Tibial nerve (tissue), 4 donors: ENCODE results near the gene ZSWIM6. TPM values are rescaled to one million over a fixed set of nuclear protein-coding genes. Genes with fewer than 3 reads are reported as not detected.

Source experiments
- DNase-seq, 2 donors: peaks; one replicate each; pipeline ENCODE4 v3.0.0-alpha.2; 2019; ENCODE audit warnings: low spot score in 2 of 2
- H3K27ac ChIP-seq, 4 donors: fragments of 200-600 bp; sonication (generic) in 3 of 4; one replicate each; pipeline ENCODE4 v1.5.1; 2017 to 2019; ENCODE audit warnings: mild to moderate bottlenecking in 1 of 4
- H3K27me3 ChIP-seq, 2 donors: fragments of 200-600 bp; sonication (generic) in 1 of 2; one replicate each; pipeline versions ENCODE4 v1.5.1 to v1.6.0; 2017 to 2019
- H3K36me3 ChIP-seq, 3 donors: fragments of 200-600 bp; sonication (generic); one replicate each; pipeline ENCODE4 v1.5.1; 2018 to 2019
- H3K4me1 ChIP-seq, 4 donors: fragments of 200-600 bp; sonication (generic) in 3 of 4; one replicate each; pipeline ENCODE4 v1.5.1; 2017 to 2019
- H3K4me3 ChIP-seq, 4 donors: fragments of 200-600 bp; sonication (generic) in 3 of 4; one replicate each; pipeline ENCODE4 v1.5.1; 2017 to 2019; ENCODE audit warnings: mild to moderate bottlenecking in 1 of 4, moderate library complexity in 1 of 4
- H3K9me3 ChIP-seq, 4 donors: fragments of 200-600 bp; sonication (generic) in 3 of 4; one replicate each; pipeline ENCODE4 v1.5.1; 2017 to 2019
- EP300 ChIP-seq, 2 donors: sonication (generic); formaldehyde crosslinking; IDR thresholded peaks; one replicate each; pipeline ENCODE4 v1.6.1; 2017; ENCODE audit warnings: antibody characterized with exemption in 2 of 2, mild to moderate bottlenecking in 1 of 2
- POLR2A ChIP-seq, 2 donors: fragments of 450-650 bp; IDR thresholded peaks; one replicate each; pipeline ENCODE4 v1.6.1; 2017; ENCODE audit warnings: antibody characterized with exemption in 2 of 2, mild to moderate bottlenecking in 2 of 2, moderate library complexity in 2 of 2
- WGBS, 2 donors: methylation state at CpG; one replicate each; pipeline ENCODE4 v1.1.5; 2018; 5-methylcytosine and 5-hydroxymethylcytosine counted together
- total RNA-seq, 4 donors: library from RNA; depleted of rRNA; stranded (reverse); fragments of >200 nt; gene quantifications; one replicate each; pipeline ENCODE4 v1.1.0, GENCODE V29; 2016
- TF ChIP-seq, protein P1 (sequence below), 5 experiments: fragments of 200-600 bp in 3 of 5; fragments of 450-650 bp in 2 of 5; sonication (generic) in 3 of 5; IDR thresholded peaks; one replicate each; pipeline ENCODE4 v1.5.1; 2016 to 2019; ENCODE audit warnings: antibody characterized with exemption in 5 of 5, mild to moderate bottlenecking in 3 of 5, moderate library complexity in 2 of 5

The ZSWIM6 gene
- total RNA-seq, 4 donors from 2014 or later: 10.6 to 15.5 (median 13.7) TPM

DNA sequence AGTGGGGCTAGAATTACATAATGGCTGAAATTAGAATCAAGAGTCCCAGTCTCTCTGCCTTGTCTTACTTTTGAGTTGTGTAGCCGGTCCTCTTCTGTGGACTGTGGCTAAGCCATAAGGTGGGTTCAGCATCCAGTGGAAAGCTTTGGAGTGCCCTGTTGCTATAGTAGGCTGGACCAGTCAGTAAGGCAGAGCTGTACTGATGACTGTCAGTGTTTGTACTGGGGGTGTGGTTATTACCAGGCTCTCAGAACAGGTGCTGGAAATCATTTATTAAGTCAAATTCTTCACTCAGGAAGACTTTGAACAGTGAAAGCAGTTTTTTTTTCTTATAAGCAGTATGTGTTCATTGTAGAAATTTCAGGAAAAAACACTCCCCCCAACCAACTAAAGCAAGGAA, 129.4 kb downstream of the ZSWIM6 start:
- H3K9me3 ChIP-seq: no peaks in the 10 kb centered on the region
- 88 to 93% methylated on average over 1 of the region's 1 CpG for WGBS, 2 donors
- TF ChIP-seq, protein P1, sequence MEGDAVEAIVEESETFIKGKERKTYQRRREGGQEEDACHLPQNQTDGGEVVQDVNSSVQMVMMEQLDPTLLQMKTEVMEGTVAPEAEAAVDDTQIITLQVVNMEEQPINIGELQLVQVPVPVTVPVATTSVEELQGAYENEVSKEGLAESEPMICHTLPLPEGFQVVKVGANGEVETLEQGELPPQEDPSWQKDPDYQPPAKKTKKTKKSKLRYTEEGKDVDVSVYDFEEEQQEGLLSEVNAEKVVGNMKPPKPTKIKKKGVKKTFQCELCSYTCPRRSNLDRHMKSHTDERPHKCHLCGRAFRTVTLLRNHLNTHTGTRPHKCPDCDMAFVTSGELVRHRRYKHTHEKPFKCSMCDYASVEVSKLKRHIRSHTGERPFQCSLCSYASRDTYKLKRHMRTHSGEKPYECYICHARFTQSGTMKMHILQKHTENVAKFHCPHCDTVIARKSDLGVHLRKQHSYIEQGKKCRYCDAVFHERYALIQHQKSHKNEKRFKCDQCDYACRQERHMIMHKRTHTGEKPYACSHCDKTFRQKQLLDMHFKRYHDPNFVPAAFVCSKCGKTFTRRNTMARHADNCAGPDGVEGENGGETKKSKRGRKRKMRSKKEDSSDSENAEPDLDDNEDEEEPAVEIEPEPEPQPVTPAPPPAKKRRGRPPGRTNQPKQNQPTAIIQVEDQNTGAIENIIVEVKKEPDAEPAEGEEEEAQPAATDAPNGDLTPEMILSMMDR (IDR thresholded peaks at IDR 0.05): no peak
- TF ChIP-seq POLR2A (IDR thresholded peaks at IDR 0.05) (no peak), EP300 (IDR thresholded peaks at IDR 0.05) (no peak)
- no peak overlapping the region for H3K4me3 ChIP-seq
- no peaks in the 10 kb centered on the region for H3K36me3 ChIP-seq
- no peak overlapping the region for H3K27ac ChIP-seq
- no peak for DNase-seq
- no peaks in the 10 kb centered on the region for H3K27me3 ChIP-seq
- peaks cover 0 to 57% (median 23%) of the 10 kb centered on the region in 4 donors for H3K4me1 ChIP-seq

DNA sequence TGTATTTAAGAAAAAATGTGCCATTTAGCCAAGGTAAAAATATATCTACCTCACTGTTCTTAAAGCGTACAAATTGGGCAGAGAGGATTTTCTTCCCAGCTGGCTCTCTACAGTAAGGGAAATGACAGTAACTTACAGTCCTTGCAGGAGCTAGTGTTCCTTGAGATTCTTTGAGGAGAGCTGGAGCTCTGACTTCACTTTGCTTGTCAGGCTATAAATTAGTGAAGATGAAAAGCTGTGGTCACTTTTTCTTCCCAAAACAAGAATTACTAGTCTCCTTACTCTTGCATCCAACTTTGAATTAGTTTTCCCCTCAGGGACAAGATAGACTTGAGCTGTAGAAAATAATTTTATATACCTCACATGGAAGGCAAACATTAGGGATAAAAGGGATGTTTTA, 129.9 kb downstream of the ZSWIM6 start:
- no peak for DNase-seq
- no peaks in the 10 kb centered on the region for H3K36me3 ChIP-seq
- no peak overlapping the region for H3K27ac ChIP-seq
- 74 to 82% methylated on average over 1 of the region's 1 CpG for WGBS, 2 donors
- H3K27me3 ChIP-seq: no peaks in the 10 kb centered on the region
- peaks cover 0 to 63% (median 26%) of the 10 kb centered on the region in 4 donors for H3K4me1 ChIP-seq
- no peak overlapping the region for H3K4me3 ChIP-seq
- no peaks in the 10 kb centered on the region for H3K9me3 ChIP-seq
- TF ChIP-seq, protein P1 (IDR thresholded peaks at IDR 0.05): no peak
- TF ChIP-seq EP300 (IDR thresholded peaks at IDR 0.05) (no peak), POLR2A (IDR thresholded peaks at IDR 0.05) (no peak)

DNA sequence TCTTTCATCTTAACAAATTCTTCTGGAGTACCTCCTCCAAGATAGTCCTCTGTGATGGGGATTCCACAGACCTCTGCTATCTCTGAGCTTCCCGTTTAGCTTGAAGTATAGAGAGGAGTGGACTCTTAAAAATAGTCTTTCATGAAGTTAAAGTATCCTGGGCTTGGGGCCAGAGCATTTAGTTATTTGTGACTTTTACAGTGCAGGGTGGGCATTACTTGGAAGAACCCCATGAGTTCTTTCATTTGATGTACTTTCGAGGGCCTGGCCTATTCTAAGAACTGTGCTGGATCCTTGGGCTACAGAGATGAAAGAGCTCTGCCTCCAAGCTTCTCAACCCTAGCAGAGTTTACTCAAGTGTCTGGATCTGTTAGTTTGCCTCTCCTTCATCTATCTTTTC, 131.5 kb downstream of the ZSWIM6 start:
- no peak for DNase-seq
- TF ChIP-seq, protein P1 (IDR thresholded peaks at IDR 0.05): no peak
- TF ChIP-seq EP300 (IDR thresholded peaks at IDR 0.05) (no peak), POLR2A (IDR thresholded peaks at IDR 0.05) (no peak)
- Histone ChIP-seq H3K9me3 (no peaks in the 10 kb centered on the region), H3K27ac (no peak overlapping the region), H3K27me3 (no peaks in the 10 kb centered on the region), H3K4me1 (peaks cover 0 to 73% (median 30%) of the 10 kb centered on the region in 4 donors), H3K4me3 (no peak overlapping the region), H3K36me3 (no peaks in the 10 kb centered on the region)
- WGBS, 2 donors: 26 to 36% methylated on average over 2 of the region's 2 CpGs

DNA sequence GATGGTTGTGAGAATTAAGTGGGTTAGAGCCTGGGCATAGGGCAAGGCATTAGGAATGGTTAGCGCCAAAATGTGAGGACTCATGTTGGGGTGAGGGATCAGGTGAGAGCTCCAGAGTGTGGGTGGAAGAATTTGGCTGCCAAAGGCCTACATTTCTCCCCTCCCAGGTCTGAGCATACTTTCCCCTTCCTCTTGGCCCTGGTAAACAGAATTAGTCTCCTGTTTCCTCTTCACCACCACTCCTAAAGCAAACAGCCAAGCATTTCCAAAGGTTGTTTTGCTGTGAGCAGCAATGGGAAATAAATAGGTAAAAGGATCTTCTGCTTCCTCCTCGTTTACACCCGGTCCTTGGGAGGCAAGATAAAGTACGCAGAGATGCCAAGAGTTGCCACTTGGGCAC, 132.5 kb downstream of the ZSWIM6 start:
- WGBS, 2 donors: 69 to 75% methylated on average over 4 of the region's 4 CpGs
- H3K4me1 ChIP-seq: peaks cover 0 to 79% (median 30%) of the 10 kb centered on the region in 4 donors
- TF ChIP-seq, protein P1 (IDR thresholded peaks at IDR 0.05): no peak
- no peak for TF ChIP-seq EP300 (IDR thresholded peaks at IDR 0.05)
- TF ChIP-seq POLR2A (IDR thresholded peaks at IDR 0.05): no peak

DNA sequence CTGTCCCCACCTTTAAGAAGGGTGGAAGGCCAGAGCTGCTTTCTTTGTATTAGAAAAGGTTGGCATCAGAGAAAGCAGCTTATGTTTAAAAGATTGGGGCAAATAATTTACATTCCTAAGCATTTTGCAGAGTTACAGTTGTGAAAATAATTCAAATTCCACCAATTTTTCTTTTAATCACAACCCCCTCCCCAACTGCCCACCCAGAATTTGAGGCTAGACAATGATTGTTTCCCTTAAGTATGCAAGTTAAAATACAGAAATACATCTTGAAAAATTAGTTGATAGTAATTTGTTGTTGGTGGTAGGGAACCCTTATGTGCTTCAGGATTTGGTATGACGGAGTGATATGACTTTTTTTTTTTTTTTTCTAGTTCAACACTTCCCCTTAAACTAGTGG, 133.0 kb downstream of the ZSWIM6 start:
- Histone ChIP-seq H3K4me3 (no peak overlapping the region), H3K9me3 (no peaks in the 10 kb centered on the region), H3K27me3 (no peaks in the 10 kb centered on the region), H3K27ac (peak overlapping the region in 1 of 4 donors; percentile 29), H3K4me1 (peaks cover 0 to 81% (median 30%) of the 10 kb centered on the region in 4 donors), H3K36me3 (no peaks in the 10 kb centered on the region)
- WGBS, 2 donors: 52 to 55% methylated on average over 1 of the region's 1 CpG
- TF ChIP-seq, protein P1 (IDR thresholded peaks at IDR 0.05): no peak
- TF ChIP-seq EP300 (IDR thresholded peaks at IDR 0.05) (no peak), POLR2A (IDR thresholded peaks at IDR 0.05) (no peak)
- DNase-seq: no peak

More for the DNA sequence above, 132.5 kb downstream of the ZSWIM6 start:
- no peaks in the 10 kb centered on the region for H3K36me3 ChIP-seq
- no peaks in the 10 kb centered on the region for H3K27me3 ChIP-seq
- no peaks in the 10 kb centered on the region for H3K9me3 ChIP-seq
- H3K4me3 ChIP-seq: no peak overlapping the region
- peak overlapping the region in 1 of 4 donors; percentile 29 for H3K27ac ChIP-seq
- no peak for DNase-seq
